Activated CD8-positive, alpha-beta memory T cell treated with anti-CD3 and anti-CD28 coated beads, Interleukin-2, amount 50 U/mL, for 48 hours (primary cell): ENCODE measurements around the gene CFAP141.
"Not testable (repeated sequence)": the region's sequence is repeated elsewhere in the genome, so short reads cannot be mapped to it uniquely, and the experiment has no call there.

Experiments used
- DNase-seq: peaks from one replicate; pipeline ENCODE4 v3.0.0-alpha.2; 2020

The CFAP141 gene

GRCh38 chr1:154206196-154206595 is at the start of gene CFAP141:
CFAP141 (minus strand) TSS chr1:154206333; CDS start chr1:154206307, 26 bp downstream.
- no peak for DNase-seq

DNA sequence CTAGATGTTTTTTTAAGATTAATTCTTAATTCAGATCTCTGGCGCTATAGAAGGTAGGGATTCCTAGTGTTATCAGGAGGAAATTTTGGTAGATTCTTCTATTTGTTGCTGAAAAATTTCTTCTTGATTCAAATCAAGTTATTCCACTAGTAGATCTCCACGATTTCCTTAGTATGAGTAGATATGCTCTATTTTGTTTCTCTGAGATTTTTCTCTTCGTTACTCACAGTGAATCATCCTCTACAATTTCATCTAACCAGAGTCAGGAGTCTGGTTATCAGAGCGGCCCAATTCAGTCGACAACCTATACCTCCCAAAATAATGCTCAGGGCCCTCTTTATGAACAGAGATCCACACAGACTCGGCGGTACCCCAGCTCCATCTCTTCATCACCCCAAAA is 47.5 kb upstream of the CFAP141 start:
- no peak for DNase-seq

- no peak for DNase-seq
These were observed 35.7 kb upstream of the CFAP141 start for GRCh38 chr1:154241703-154242351.

GRCh38 chr1:154240294-154240833 is 34.2 kb upstream of the CFAP141 start:
- DNase-seq, result no peak

DNA sequence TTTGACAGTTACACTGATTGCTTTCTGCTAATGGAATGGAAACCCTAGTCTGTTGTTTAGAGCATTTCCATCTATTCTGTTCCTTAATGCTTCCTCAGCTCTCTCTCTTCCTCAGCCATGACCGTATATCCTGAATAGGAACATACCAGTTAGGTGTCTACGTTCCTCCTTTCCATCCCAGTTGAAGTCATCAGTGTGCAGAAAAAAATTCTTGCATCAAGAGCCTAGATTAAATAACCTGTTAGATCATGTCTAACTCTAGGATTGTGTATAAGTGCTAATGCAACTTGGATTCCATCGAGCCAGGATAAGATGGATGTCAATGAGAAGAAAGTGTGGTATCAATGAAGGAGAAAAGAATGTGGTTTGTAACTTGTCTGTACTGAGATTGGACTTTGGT is 33.4 kb upstream of the CFAP141 start:
- no peak for DNase-seq

DNA sequence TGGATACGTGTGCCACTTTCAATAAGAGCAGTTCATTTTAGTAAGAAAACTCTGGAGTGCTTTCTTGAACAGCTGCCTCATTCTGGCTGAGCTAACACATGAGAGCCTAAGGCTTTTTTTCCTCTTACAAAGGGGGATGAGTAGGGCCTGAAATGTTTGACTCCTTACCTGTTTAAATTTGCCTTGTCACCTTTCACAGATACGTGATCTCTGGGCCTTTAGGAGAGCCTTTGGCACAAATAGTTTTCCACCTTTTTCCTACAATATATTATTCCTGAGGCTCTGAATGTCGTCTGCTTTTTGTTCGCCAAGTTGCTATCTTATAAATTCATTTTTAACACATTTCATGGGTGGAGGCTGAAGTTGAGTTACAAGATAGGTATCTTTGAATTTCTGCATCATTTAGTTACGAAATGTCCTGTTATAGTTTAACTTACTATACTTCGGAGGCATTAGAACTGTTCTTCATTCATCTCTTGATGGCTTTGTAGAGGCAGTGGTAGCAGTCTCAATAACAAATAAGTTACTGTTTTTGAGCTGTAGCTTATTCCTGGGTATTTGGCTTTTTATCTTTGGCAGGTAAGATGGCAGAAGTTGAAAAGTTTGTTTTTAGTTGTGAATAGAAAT is 31.9 kb upstream of the CFAP141 start:
- DNase-seq, result no peak

DNA sequence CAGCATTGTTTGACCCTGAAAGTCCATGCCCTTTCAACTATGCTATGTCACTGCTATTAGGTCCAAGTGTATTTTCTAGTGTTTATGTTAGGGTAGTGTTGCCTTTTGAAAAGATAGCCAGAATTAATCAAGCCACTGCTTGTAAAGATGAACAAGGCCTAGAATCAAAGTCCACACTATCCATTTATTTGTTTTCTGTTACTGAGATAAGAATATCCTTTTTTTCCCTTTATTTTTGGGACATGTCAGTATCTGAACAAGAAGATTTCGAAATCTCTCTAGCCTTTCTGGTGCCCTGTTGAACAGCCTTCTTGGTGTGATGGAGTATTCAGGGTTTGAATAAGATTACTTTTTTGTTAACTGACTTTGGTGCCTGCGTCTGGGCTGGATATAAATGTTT is 31.3 kb upstream of the CFAP141 start:
- no peak for DNase-seq

GRCh38 chr1:154236855-154237254 is 30.7 kb upstream of the CFAP141 start:
- DNase-seq, result no peak

- DNase-seq, result not testable (repeated sequence)
These were observed 27.0 kb upstream of the CFAP141 start for GRCh38 chr1:154233127-154233526.

DNA sequence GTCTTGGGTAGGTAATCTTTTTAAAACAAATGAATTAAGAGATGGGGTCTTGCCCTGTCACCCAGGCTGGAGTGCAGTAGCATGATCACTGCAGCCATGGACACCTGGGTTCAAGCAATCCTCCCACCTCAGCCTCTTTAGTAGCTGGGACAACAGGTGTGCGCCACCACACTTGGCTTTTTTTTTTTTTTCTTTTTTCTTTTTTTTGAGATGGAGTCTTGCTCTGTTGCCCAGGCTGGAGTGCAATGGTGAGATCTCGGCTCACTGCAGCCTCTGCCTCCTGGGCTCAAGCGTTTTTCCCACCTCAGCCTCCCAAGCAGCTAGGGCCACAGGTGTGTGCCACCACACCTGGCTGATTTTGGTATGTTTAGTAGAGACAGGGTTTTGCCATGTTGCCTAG is 25.0 kb upstream of the CFAP141 start:
- DNase-seq, result not testable (repeated sequence)

GRCh38 chr1:154225370-154225769 is 19.2 kb upstream of the CFAP141 start:
- no peak for DNase-seq

- no peak for DNase-seq
These were observed 17.5 kb upstream of the CFAP141 start for GRCh38 chr1:154223621-154224020.

GRCh38 chr1:154222918-154223317 is 16.8 kb upstream of the CFAP141 start:
- DNase-seq, result no peak

DNA sequence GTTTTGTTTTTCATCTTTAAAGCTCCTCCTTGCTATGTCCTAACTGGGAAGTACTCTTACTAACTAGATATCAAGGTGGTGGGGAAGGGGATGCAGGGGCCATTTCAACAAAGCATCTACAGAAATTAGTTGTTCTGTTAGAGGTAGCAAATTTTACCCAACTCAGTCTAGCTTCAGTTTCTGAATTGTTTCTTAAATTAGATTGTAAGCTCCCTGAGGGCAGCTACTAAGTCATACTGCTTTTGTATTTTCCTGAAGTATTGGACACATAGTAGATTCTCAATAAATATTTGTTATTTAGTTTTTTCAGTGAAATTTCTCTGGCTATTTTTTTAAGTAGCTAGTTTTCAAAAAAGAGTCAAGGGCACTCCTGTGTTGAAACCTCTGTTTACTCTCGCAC is 16.4 kb upstream of the CFAP141 start:
- DNase-seq, result no peak

DNA sequence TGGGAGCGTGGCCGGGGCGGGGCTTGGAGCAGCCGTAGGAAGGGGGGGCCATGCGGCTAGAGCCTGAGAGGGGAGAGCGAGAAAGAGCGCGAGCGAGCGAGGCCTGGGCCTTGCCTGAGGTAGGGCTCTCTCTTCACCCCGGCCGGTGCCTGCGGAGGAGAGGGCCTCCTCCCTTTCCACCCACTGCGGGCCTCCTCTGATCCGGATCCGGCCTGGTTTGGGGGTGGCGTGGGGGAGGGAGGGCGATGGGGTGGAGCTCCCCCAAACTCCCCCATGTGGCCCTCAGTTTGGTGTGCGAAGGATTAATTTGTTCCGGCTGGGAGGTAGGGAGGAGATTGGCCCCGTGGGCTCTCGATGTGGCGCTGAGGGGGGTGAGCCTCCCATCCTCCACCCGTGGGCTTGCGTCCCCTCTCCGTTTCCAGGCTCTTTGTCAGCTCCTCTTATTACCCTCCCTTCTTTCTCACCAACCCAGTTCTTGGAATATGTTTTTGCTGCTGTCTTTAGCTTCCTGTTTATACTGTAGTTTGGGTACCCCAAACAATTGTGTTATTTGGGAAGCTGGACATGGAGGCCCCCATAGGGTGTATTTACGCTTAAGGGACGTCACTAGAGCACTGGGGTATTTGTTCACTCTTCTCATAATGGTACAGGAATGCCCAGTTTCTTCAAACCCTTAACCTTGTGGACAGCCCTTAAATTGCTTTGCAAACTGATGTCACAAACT is 15.3 kb upstream of the CFAP141 start:
- DNase-seq, result peak; percentile 83

- DNase-seq, result no peak
These were observed 14.8 kb upstream of the CFAP141 start for GRCh38 chr1:154220970-154221277.

DNA sequence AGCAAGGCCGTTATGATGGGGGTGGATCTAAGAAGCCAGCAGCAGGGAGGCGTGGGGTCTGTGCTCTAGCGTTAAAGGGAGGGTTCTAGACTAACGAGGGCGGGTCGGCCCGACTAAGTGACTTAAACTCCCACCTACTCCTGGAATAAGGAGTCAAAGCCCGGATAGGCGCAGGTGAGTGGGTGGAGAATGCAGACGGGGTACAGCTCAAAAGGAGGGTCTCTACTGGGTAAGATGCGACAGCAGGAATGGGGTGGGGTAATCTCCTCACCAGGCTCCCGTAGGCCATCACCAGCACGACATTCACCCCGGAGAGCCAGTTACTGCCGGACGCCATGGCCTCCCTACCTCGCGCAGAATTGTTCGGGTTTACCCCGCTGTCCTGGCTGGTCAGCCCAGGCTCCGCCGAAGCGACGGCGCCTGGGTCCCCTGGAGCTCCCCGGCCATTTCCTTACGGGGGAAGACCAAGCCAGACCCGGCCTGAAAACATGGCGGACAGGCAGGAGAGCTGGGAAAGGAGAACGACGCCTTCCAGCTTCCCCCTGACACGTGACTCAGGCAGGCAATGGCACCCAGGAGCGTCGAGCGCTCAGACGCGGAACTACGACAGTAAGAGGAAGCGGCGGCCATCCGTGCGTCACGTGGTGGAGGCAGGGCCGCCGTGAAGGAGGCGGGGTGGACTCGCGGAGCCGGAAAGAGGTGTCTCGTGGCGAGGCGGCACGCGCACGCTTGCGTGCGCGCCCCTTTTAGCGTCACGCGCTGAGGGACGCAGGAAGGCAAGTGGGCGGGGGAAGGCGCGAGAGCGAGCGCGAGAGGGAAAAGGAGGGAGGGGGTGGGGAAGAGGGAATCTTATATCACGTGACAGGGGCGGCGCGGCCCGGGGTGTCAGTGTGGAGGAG is 14.2 kb upstream of the CFAP141 start, which contains the start of gene UBAP2L:
UBAP2L (plus strand) TSS at position 885 of the 899 bp plus-strand sequence. CDS start 4,169 bp downstream, outside the sequence.
- DNase-seq, result peak; percentile 98

DNA sequence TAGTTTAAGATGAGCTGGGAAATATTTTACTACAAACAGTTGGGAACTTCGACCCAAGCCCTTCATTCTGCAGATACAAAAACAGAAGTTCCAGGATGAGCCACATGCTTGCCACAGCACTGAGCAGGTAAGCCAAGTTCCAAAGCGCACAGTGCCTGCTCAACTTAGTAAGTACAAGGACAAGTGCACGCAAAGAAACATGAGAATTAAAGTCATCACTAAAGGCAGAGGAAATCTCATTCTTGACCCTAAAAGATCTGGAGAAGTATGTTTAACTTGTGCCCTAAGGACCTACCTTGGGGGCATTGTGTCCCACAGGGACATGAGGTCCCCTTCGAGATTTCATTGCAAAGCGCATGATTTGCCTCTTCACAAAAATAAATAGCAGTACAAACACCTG is 13.4 kb upstream of the CFAP141 start:
- no peak for DNase-seq

GRCh38 chr1:154218545-154218944 is 12.4 kb upstream of the CFAP141 start:
- DNase-seq, result no peak

- no peak for DNase-seq
These were observed 7.1 kb upstream of the CFAP141 start for GRCh38 chr1:154213274-154213673.

DNA sequence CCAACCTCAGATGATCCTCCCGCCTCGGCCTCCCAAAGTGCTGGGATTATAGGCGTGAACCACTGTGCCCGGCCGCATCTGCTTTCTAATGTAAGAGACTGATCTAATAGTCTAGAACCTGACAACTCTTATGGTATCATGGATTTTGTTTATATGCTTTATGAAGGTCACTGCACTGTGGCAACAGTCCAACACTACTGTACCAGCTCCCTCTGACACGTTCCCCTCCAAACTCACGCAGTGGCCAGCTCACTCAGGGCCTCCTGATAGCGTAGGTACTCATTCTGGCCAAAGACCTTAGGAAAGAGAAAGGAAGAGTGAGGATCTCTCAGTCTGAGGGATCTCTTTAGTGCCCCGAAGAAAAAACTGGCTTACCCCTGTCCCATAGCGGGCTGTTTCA is 6.0 kb upstream of the CFAP141 start:
- DNase-seq, result no peak

GRCh38 chr1:154208677-154209388 is 2.7 kb upstream of the CFAP141 start:
- no peak for DNase-seq
